ENCODE measurements around the gene GNPTG. TPM values are rescaled to one million over a fixed set of nuclear protein-coding genes. Genes with fewer than 3 reads are reported as not detected.

Gene GNPTG
- total and polyA plus RNA-seq, 4 donors: 33.7 to 74.1 (median 50.2) TPM

DNA sequence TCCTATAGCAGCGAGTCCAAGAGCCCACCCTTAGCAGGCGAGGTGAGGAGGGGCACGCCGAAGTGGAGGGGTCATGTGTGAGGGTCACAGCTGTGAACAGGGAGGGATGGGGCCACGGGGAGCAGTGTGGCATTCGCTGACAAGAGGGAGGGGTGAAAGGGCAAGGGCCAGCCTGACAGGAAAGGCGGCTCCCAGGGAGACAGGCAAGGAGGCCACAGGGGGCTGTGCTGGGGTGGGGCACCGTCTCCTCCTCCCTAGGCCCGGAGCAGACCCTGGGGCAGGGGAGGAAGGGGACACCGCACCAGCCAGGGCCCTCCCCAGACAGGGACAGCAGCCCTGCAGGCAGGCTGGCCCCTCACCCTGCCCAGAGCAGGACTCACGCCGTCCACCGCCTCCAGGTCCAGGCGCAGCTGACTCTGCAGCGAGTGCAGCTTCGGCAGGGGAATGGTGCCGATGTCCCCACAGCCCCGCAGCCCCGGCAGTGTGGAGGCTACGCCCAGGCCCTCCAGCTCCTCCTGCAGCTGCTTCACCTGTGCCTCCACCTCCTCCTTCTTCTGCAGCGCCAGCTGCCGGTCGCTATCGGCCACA is 15.1 kb downstream of the GNPTG start:
- H3K27ac ChIP-seq (ENCODE audit: low read depth in 1 of 2, low read length in 2 of 2): no peak overlapping the region
- no peak for ATAC-seq (ENCODE audit: low FRiP score)
- peak in 1 of 2 donors; percentile 46 for DNase-seq
- WGBS, 2 donors: 82 to 84% methylated on average over 18 to 24 of the region's 24 CpGs
- peaks cover 0 to 14% of the 10 kb centered on the region in 2 donors for H3K36me3 ChIP-seq (ENCODE audit: control insufficient read depth in 1 of 2, insufficient read depth in 2 of 2, low read length in 1 of 2)
- H3K27me3 ChIP-seq (ENCODE audit: control insufficient read depth in 1 of 2, insufficient read depth in 2 of 2, low read length in 1 of 2): no peaks in the 10 kb centered on the region
- H3K4me3 ChIP-seq (ENCODE audit: low read length in 2 of 2): no peak overlapping the region
- no peaks in the 10 kb centered on the region for H3K4me1 ChIP-seq (ENCODE audit: control insufficient read depth in 1 of 2, insufficient read depth in 2 of 2, low read length in 2 of 2)
- no peaks in the 10 kb centered on the region for H3K9me3 ChIP-seq (ENCODE audit: control insufficient read depth, low read length)
- intact Hi-C loops (cut with DNase I): no loop called here

DNA sequence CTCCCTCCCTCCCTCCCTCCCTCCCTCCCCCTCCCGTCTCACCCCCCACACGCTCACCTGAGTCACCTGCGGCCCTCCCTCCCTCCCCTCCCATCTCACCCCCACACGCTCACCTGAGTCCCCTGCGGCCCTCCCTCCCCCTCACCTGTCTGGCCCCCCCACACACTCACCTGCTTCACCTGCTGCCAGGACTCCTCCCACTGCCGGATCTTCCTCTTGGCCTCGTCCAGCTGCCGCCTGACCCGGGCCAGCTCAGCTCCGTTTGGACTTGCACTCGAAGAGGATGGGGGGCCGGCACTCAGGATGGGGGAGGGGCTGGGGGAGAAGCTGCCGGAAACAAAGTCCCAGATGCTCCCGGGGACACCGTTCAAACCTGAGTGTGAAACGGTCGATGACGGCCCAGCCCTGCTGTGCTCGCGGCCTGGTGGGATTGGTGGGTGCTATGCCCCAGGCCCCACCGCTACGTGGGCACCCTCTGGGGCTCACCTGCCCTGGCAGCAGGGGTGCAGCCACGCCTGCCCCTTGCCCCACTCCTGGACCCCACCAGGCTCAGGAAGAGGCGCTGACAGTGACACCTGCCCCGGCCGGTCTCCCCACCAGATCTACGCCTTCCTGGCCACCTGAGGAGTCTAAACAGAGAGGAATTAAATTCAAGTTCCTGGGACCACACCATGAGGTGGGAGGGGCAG is 15.9 kb downstream of the GNPTG start:
- Histone ChIP-seq H3K9me3 (ENCODE audit: control insufficient read depth, low read length) (no peaks in the 10 kb centered on the region), H3K4me1 (ENCODE audit: control insufficient read depth in 1 of 2, insufficient read depth in 2 of 2, low read length in 2 of 2) (no peaks in the 10 kb centered on the region), H3K27me3 (ENCODE audit: control insufficient read depth in 1 of 2, insufficient read depth in 2 of 2, low read length in 1 of 2) (no peaks in the 10 kb centered on the region), H3K36me3 (ENCODE audit: control insufficient read depth in 1 of 2, insufficient read depth in 2 of 2, low read length in 1 of 2) (peaks cover 0 to 14% of the 10 kb centered on the region in 2 donors), H3K4me3 (ENCODE audit: low read length in 2 of 2) (no peak overlapping the region), H3K27ac (ENCODE audit: low read depth in 1 of 2, low read length in 2 of 2) (no peak overlapping the region)
- ATAC-seq (ENCODE audit: low FRiP score) (no peak), DNase-seq (no peak)
- intact Hi-C loops (cut with DNase I): no loop called here
- 82 to 83% methylated on average over 24 to 27 of the region's 27 CpGs for WGBS, 2 donors

DNA sequence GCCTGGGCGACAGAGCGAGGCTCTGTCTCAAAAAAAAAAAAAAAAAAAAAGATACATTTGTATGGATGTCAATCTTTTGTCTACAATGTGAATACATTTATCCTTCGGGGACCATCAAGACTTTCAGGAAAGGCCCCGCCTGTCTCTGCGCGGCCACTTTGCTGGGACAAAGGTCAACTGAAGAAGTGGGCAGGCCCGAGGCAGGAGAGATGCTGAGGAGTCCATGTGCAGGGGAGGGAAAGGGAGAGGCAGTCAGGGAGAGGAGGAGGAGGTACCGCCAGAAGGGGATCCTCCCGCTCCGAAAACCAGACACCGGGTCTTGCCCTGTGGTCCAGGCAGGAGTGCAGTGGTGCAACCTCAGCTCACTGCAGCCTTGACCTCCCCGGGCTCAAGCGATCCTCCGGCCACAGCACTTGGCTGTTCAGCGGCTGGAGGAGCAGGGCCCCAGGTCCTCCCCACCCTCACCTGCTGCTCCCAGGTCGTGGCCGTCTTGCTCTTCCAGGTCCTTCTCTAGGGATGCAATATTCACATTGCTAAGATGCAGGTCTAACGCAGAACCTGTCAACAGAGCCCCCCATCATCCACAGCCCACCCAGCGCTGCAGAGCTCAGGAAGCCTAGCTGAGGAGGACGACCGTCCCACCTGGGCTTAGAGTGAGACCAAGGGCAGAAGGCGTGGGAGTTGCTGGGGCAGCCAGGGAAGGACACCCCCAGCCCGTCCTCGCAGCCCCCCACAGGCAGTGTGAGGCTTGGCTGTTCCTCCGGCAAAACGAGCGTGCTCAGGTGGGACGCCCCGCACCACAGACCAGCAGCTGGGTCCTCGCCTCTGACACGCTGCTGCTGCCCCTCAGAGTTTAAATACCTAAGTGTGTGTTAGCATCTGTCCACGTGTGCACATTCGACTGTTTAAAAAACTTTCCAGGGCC is 19.6 kb downstream of the GNPTG start:
- WGBS, 2 donors: 91 to 92% methylated on average over 31 to 33 of the region's 33 CpGs

DNA sequence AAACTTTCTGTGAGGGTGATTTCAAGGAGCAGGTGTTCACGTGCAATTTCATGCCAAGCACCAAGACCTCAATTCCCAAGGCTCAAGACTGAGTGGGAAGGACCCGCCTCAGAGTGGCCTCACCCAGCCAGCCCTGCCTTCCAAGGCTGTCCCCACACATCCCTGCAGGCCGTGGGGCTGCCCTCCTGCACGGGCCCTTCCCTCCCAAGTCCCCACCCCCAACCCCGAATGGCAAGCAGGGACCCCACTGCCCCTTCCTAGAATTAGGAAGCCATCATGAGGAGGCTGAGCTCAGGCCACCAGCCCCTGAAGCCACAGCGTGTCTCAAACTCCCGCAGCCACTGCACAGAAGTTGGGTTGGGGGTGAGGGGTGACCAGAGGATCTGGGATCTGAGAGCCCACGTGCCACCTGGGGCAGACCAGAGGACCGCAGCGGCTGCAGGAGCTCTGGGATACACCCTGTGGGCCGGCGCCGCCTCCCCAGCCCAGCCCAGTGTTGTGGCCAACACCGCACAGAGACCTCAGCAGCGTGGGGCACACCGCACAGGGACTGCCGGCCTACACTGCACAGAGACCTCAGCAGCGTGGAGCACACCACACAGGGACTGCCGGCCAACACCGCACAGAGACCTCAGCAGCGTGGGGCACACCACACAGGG is 20.7 kb downstream of the GNPTG start:
- intact Hi-C loops (cut with DNase I): no loop called here
- H3K27ac ChIP-seq (ENCODE audit: low read depth in 1 of 2, low read length in 2 of 2): no peak overlapping the region
- peaks cover 0 to 5% of the 10 kb centered on the region in 2 donors for H3K36me3 ChIP-seq (ENCODE audit: control insufficient read depth in 1 of 2, insufficient read depth in 2 of 2, low read length in 1 of 2)
- H3K9me3 ChIP-seq (ENCODE audit: control insufficient read depth, low read length): no peaks in the 10 kb centered on the region
- DNase-seq (no peak), ATAC-seq (ENCODE audit: low FRiP score) (no peak)
- H3K4me3 ChIP-seq (ENCODE audit: low read length in 2 of 2): no peak overlapping the region
- H3K27me3 ChIP-seq (ENCODE audit: control insufficient read depth in 1 of 2, insufficient read depth in 2 of 2, low read length in 1 of 2): no peaks in the 10 kb centered on the region
- 87 to 94% methylated on average over 15 to 18 of the region's 21 CpGs for WGBS, 2 donors
- no peaks in the 10 kb centered on the region for H3K4me1 ChIP-seq (ENCODE audit: control insufficient read depth in 1 of 2, insufficient read depth in 2 of 2, low read length in 2 of 2)

More for the DNA sequence above, 19.6 kb downstream of the GNPTG start:
- Histone ChIP-seq H3K36me3 (ENCODE audit: control insufficient read depth in 1 of 2, insufficient read depth in 2 of 2, low read length in 1 of 2) (peaks cover 0 to 7% of the 10 kb centered on the region in 2 donors), H3K9me3 (ENCODE audit: control insufficient read depth, low read length) (no peaks in the 10 kb centered on the region), H3K4me1 (ENCODE audit: control insufficient read depth in 1 of 2, insufficient read depth in 2 of 2, low read length in 2 of 2) (no peaks in the 10 kb centered on the region), H3K4me3 (ENCODE audit: low read length in 2 of 2) (no peak overlapping the region), H3K27ac (ENCODE audit: low read depth in 1 of 2, low read length in 2 of 2) (no peak overlapping the region), H3K27me3 (ENCODE audit: control insufficient read depth in 1 of 2, insufficient read depth in 2 of 2, low read length in 1 of 2) (no peaks in the 10 kb centered on the region)
- no peak for DNase-seq
- intact Hi-C loops (cut with DNase I): no loop called here
- ATAC-seq (ENCODE audit: low FRiP score): no peak

DNA sequence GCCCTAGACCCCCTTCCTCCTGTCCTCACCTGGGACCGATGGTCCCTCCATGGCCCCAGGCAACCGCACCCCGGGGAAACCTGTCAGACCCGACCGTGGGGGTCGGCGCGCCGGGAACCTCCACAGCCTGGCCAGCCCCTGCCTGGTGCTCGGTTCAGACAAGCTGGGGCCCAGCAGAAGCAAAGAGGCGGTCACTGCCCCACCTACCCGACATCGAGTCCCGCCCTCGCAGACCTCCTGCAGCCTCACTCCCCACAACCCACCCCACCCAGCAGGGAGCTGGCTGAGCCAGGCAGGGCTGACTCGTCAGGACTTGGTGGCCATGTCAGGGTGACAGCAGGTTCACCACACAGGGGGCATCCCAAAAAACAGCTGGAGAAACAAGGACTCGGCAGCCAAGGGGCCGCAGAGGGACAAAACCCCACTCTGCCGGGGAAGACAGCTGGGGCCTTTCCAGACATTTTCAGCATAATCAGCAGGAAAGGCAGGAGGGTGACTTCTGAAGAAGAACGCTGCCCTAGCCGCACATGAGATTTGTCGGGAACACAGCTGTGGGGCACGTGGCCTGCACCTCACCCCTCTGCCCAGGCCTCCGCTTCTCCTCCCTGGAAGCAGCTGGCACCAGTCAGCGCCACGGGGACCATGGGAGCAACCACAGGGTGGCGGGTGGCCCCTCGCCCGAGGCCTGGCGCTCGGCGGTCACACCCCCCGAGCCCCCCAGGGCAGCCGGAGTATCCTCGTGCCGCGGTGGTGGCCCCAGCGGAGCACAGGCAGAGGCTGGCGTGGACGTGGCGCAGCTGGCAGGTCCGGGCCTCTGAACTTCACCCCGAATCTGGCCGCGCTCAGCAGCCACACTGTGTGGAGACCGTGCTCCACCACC is 22.9 kb downstream of the GNPTG start:
- ATAC-seq (ENCODE audit: low FRiP score): no peak
- H3K9me3 ChIP-seq (ENCODE audit: control insufficient read depth, low read length): no peaks in the 10 kb centered on the region
- H3K27me3 ChIP-seq (ENCODE audit: control insufficient read depth in 1 of 2, insufficient read depth in 2 of 2, low read length in 1 of 2): no peaks in the 10 kb centered on the region
- peak in 1 of 2 donors; percentile 71 for DNase-seq
- WGBS, 2 donors: 91 to 94% methylated on average over 46 of the region's 46 CpGs
- H3K27ac ChIP-seq (ENCODE audit: low read depth in 1 of 2, low read length in 2 of 2): no peak overlapping the region
- H3K4me3 ChIP-seq (ENCODE audit: low read length in 2 of 2): no peak overlapping the region
- H3K36me3 ChIP-seq (ENCODE audit: control insufficient read depth in 1 of 2, insufficient read depth in 2 of 2, low read length in 1 of 2): peaks cover 0 to 5% of the 10 kb centered on the region in 2 donors
- intact Hi-C loops (cut with DNase I): no loop called here
- no peaks in the 10 kb centered on the region for H3K4me1 ChIP-seq (ENCODE audit: control insufficient read depth in 1 of 2, insufficient read depth in 2 of 2, low read length in 2 of 2)

DNA sequence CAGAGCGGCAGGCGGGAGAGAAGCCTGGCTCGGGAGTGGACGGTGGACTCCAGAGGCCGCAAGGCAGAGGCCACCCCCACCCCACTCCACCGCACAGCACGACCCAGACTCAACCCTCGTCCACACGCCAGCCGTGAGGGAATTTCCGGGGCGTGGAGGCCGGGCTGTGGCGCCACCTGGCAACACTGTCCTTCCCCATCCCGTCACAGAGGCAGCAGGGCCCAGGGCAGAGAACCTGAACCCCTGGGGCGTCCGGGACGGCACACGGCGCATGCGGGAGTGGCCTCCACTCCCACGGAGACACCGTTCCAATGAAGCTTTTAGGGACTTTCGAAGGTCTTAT is 23.5 kb downstream of the GNPTG start:
- Histone ChIP-seq H3K27ac (ENCODE audit: low read depth in 1 of 2, low read length in 2 of 2) (no peak overlapping the region), H3K9me3 (ENCODE audit: control insufficient read depth, low read length) (no peaks in the 10 kb centered on the region), H3K4me1 (ENCODE audit: control insufficient read depth in 1 of 2, insufficient read depth in 2 of 2, low read length in 2 of 2) (no peaks in the 10 kb centered on the region), H3K36me3 (ENCODE audit: control insufficient read depth in 1 of 2, insufficient read depth in 2 of 2, low read length in 1 of 2) (peaks cover 0 to 2% of the 10 kb centered on the region in 2 donors), H3K4me3 (ENCODE audit: low read length in 2 of 2) (no peak overlapping the region), H3K27me3 (ENCODE audit: control insufficient read depth in 1 of 2, insufficient read depth in 2 of 2, low read length in 1 of 2) (no peaks in the 10 kb centered on the region)
- no peak for ATAC-seq (ENCODE audit: low FRiP score)
- WGBS, 2 donors: 94% methylated on average over 24 of the region's 24 CpGs
- no peak for DNase-seq
- intact Hi-C loops (cut with DNase I): no loop called here

DNA sequence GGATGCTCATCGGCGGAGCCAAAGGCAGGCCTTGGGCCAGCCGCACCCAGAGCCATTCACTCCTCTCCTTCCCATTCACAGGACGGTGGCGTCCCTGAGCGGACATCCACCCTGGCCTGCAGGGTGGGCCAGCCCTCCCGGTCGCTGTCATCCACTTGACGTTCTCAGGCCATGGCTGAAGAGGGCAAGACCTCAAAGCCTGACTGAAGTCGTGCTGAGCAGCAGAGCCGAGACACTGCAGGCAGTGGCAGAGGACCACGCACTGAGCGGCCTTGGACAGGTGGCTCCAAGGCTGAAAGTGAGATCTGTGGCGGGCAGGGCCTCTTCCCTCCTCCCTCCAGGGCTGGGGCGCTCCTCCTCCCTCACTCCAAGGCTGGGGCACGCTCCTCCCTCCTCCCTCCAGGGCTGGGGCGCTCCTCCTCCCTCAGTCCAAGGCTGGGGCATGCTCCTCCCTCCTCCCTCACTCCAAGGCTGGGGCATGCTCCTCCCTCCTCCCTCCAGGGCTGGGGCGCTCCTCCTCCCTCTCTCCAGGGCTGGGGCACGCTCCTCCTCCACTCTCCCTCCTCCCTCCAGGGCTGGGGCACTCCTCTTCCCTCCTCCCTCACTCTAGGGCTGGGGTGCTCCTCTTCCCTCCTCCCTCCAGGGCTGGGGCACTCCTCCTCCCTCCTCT is 24.1 kb downstream of the GNPTG start:
- H3K9me3 ChIP-seq (ENCODE audit: control insufficient read depth, low read length): no peaks in the 10 kb centered on the region
- intact Hi-C loops (cut with DNase I): no loop called here
- ATAC-seq (ENCODE audit: low FRiP score) (no peak), DNase-seq (no peak)
- no peak overlapping the region for H3K27ac ChIP-seq (ENCODE audit: low read depth in 1 of 2, low read length in 2 of 2)
- H3K4me1 ChIP-seq (ENCODE audit: control insufficient read depth in 1 of 2, insufficient read depth in 2 of 2, low read length in 2 of 2): no peaks in the 10 kb centered on the region
- no peak overlapping the region for H3K4me3 ChIP-seq (ENCODE audit: low read length in 2 of 2)
- WGBS, 2 donors: 91 to 93% methylated on average over 16 to 19 of the region's 19 CpGs
- peaks cover 0 to 2% of the 10 kb centered on the region in 2 donors for H3K36me3 ChIP-seq (ENCODE audit: control insufficient read depth in 1 of 2, insufficient read depth in 2 of 2, low read length in 1 of 2)
- no peaks in the 10 kb centered on the region for H3K27me3 ChIP-seq (ENCODE audit: control insufficient read depth in 1 of 2, insufficient read depth in 2 of 2, low read length in 1 of 2)

All from aorta (tissue), 5 donors.